Measurements from ENCODE around the gene SKIL.

DNA sequence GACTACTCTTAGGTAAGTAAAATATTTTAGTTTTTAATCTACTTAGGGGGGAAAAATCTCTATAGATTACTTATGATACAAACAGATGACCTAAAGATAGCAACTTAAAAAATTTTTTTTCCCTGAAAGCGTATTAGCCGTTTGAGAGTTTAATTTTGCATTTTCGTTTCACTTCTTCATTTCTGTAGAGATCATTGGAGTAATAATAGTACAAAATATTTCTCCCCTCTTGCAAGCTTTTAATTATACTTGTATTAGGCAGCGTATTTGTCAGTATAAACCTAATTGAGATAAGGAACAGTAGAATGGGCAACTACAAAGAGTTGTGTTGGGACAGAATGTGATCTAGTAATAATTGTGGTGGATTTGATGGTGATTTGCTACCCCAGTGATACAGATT lies 10.3 kb downstream of the SKIL start:
- TF ChIP-seq, protein P1, sequence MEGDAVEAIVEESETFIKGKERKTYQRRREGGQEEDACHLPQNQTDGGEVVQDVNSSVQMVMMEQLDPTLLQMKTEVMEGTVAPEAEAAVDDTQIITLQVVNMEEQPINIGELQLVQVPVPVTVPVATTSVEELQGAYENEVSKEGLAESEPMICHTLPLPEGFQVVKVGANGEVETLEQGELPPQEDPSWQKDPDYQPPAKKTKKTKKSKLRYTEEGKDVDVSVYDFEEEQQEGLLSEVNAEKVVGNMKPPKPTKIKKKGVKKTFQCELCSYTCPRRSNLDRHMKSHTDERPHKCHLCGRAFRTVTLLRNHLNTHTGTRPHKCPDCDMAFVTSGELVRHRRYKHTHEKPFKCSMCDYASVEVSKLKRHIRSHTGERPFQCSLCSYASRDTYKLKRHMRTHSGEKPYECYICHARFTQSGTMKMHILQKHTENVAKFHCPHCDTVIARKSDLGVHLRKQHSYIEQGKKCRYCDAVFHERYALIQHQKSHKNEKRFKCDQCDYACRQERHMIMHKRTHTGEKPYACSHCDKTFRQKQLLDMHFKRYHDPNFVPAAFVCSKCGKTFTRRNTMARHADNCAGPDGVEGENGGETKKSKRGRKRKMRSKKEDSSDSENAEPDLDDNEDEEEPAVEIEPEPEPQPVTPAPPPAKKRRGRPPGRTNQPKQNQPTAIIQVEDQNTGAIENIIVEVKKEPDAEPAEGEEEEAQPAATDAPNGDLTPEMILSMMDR (IDR thresholded peaks at IDR 0.05) = no peak
- TF ChIP-seq POLR2A (IDR thresholded peaks at IDR 0.05) (no peak), POLR2AphosphoS5 (IDR thresholded peaks at IDR 0.05) (no peak)
